Adrenal gland (tissue), 5 donors: ENCODE results near the gene CCDC54.

ENCODE experiments used
- POLR2A ChIP-seq, 2 donors: fragments of 450-650 bp; IDR thresholded peaks; one replicate each; pipeline ENCODE4 v1.6.1; 2017; ENCODE audit warnings: antibody characterized with exemption in 2 of 2, mild to moderate bottlenecking in 2 of 2, moderate library complexity in 1 of 2
- TF ChIP-seq, protein P1 (sequence below), 6 experiments: fragments of 450-650 bp in 4 of 6; fragments of 200-600 bp in 2 of 6; sonication (generic) in 1 of 6; IDR thresholded peaks; 1 replicate in 5 of 6; 2 replicates in 1 of 6; pipeline versions ENCODE4 v1.5.1 to v1.8.0; 2016 to 2021; ENCODE audit warnings: antibody characterized with exemption in 6 of 6, mild to moderate bottlenecking in 2 of 6, moderate library complexity in 1 of 6
- donor health status: DM: no; HTN: no; CAD: no.

DNA sequence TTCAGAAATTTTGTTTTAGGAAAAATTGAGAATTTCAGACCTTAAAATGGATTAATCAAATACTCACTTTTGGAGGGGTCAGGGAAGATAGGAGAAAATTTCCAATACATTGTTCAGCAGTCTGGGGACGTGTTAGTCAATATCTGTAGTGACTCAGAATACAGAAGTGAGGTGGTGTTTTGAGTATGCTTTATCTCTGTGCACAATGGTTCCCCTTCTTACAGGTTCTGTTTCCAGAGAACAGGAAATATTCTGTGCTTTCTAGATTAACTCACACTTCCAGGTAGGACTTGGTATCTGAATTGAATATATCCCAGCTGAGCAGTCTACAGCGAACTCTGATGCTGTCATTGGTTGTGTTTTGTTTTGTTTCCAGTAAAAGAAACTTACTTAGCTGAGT lies 30.7 kb upstream of the CCDC54 start:
- TF ChIP-seq, protein P1, sequence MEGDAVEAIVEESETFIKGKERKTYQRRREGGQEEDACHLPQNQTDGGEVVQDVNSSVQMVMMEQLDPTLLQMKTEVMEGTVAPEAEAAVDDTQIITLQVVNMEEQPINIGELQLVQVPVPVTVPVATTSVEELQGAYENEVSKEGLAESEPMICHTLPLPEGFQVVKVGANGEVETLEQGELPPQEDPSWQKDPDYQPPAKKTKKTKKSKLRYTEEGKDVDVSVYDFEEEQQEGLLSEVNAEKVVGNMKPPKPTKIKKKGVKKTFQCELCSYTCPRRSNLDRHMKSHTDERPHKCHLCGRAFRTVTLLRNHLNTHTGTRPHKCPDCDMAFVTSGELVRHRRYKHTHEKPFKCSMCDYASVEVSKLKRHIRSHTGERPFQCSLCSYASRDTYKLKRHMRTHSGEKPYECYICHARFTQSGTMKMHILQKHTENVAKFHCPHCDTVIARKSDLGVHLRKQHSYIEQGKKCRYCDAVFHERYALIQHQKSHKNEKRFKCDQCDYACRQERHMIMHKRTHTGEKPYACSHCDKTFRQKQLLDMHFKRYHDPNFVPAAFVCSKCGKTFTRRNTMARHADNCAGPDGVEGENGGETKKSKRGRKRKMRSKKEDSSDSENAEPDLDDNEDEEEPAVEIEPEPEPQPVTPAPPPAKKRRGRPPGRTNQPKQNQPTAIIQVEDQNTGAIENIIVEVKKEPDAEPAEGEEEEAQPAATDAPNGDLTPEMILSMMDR (IDR thresholded peaks at IDR 0.05): no peak
- TF ChIP-seq POLR2A (IDR thresholded peaks at IDR 0.05): no peak
